Measurements from ENCODE around the gene C20orf144. TPM values are rescaled to one million over a fixed set of nuclear protein-coding genes. Genes with fewer than 3 reads are reported as not detected.

The C20orf144 gene
- total RNA-seq, 4 donors from 2014 or later: not detected

DNA sequence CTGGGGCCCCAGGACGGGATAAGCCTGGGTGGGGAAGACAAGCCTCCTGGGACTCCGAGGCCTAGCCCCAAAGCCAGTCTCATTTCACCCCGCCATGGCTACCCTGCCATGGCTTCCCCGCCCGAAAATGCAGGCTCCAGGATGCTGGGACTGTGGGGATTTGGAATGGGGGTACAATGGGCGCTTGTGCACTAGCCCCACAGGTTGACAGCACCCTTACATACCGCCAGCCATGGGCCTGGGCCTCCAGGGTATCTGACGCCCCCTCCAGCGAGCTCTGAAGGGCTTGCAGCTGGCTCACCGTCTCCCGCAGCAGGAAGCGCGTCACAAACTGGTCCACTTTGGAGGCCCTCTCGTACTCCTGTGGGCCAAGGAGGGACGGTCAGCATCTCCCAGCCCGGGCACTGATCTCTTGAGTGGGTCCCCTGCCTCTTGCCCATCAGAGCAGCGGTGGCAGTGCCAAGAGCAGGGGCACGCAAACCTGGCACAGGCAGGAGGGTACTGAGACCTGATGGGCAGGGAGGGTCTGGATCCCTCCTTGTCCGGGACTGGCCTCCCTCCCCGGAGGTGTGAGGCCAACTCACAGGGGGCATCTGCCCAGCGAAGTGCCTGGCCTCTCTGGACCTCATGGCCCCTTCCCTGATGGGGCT is 2.0 kb upstream of the C20orf144 start:
- intact Hi-C loops (cut with DNase I; ENCODE audit: low total_unique reads): no loop called here
- H3K4me1 ChIP-seq: peaks cover 0 to 7% of the 10 kb centered on the region in 2 donors
- no peaks in the 10 kb centered on the region for H3K36me3 ChIP-seq
- no peaks in the 10 kb centered on the region for H3K27me3 ChIP-seq
- TF ChIP-seq POLR2A (IDR thresholded peaks at IDR 0.05): no peak
- TF ChIP-seq, protein P1, sequence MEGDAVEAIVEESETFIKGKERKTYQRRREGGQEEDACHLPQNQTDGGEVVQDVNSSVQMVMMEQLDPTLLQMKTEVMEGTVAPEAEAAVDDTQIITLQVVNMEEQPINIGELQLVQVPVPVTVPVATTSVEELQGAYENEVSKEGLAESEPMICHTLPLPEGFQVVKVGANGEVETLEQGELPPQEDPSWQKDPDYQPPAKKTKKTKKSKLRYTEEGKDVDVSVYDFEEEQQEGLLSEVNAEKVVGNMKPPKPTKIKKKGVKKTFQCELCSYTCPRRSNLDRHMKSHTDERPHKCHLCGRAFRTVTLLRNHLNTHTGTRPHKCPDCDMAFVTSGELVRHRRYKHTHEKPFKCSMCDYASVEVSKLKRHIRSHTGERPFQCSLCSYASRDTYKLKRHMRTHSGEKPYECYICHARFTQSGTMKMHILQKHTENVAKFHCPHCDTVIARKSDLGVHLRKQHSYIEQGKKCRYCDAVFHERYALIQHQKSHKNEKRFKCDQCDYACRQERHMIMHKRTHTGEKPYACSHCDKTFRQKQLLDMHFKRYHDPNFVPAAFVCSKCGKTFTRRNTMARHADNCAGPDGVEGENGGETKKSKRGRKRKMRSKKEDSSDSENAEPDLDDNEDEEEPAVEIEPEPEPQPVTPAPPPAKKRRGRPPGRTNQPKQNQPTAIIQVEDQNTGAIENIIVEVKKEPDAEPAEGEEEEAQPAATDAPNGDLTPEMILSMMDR (IDR thresholded peaks at IDR 0.05): no peak
- H3K27ac ChIP-seq: no peak overlapping the region
- DNase-seq: peak in 1 of 2 donors; percentile 18
- H3K9me3 ChIP-seq: no peaks in the 10 kb centered on the region
- no peak overlapping the region for H3K4me3 ChIP-seq

GRCh38 chr20:33660685-33661058 is 1.5 kb upstream of the C20orf144 start:
- H3K4me3 ChIP-seq: no peak overlapping the region
- intact Hi-C loops (cut with DNase I; ENCODE audit: low total_unique reads): no loop called here
- no peaks in the 10 kb centered on the region for H3K36me3 ChIP-seq
- H3K27me3 ChIP-seq: no peaks in the 10 kb centered on the region
- TF ChIP-seq, protein P1 (IDR thresholded peaks at IDR 0.05): no peak
- no peak for TF ChIP-seq POLR2A (IDR thresholded peaks at IDR 0.05)
- H3K4me1 ChIP-seq: peaks cover 0 to 7% of the 10 kb centered on the region in 2 donors
- no peak for DNase-seq
- no peaks in the 10 kb centered on the region for H3K9me3 ChIP-seq
- H3K27ac ChIP-seq: no peak overlapping the region

- DNase-seq: peak; percentile 70 to 80
- intact Hi-C loops (cut with DNase I; ENCODE audit: low total_unique reads): no loop called here
These were observed 1.3 kb downstream of the C20orf144 start for GRCh38 chr20:33663161-33664084.

GRCh38 chr20:33664085-33664761 is 2.1 kb downstream of the C20orf144 start:
- H3K36me3 ChIP-seq: no peaks in the 10 kb centered on the region
- DNase-seq: no peak
- no peak for TF ChIP-seq POLR2A (IDR thresholded peaks at IDR 0.05)
- TF ChIP-seq, protein P1 (IDR thresholded peaks at IDR 0.05): no peak
- intact Hi-C loops (cut with DNase I; ENCODE audit: low total_unique reads): no loop called here
- peaks cover 0 to 7% of the 10 kb centered on the region in 2 donors for H3K4me1 ChIP-seq
- no peaks in the 10 kb centered on the region for H3K9me3 ChIP-seq
- no peaks in the 10 kb centered on the region for H3K27me3 ChIP-seq
- peak overlapping the region; percentile 89 to 91 for H3K27ac ChIP-seq
- peak overlapping the region; percentile 60 to 72 for H3K4me3 ChIP-seq

More at GRCh38 chr20:33663161-33664084, 1.3 kb downstream of the C20orf144 start:
- Histone ChIP-seq H3K4me3 (peak overlapping the region; percentile 60 to 72), H3K9me3 (no peaks in the 10 kb centered on the region), H3K36me3 (no peaks in the 10 kb centered on the region), H3K27ac (peak overlapping the region; percentile 89 to 91), H3K4me1 (peaks cover 0 to 7% of the 10 kb centered on the region in 2 donors), H3K27me3 (no peaks in the 10 kb centered on the region)
- TF ChIP-seq, protein P1 (IDR thresholded peaks at IDR 0.05): peak in 1 of 4 experiments; percentile 26
- peak; percentile 29 to 73 for TF ChIP-seq POLR2A (IDR thresholded peaks at IDR 0.05)

All from uterus (tissue), 4 donors.